ENCODE measurements around the gene ADGRG4.

Gene ADGRG4

GRCh38 chrX:136380010-136380769 lies 79.4 kb downstream of the ADGRG4 start:
- Mint-ChIP-seq H3K9me3 (no peaks in the 10 kb centered on the region), H3K27ac (no peak overlapping the region), H3K27me3 (no peaks in the 10 kb centered on the region), H3K4me3 (no peak overlapping the region), H3K4me1 (ENCODE audit: low read depth) (peaks cover 7% of the 10 kb centered on the region), H3K36me3 (ENCODE audit: low read depth) (no peaks in the 10 kb centered on the region)
- intact Hi-C loops (cut with micrococcal nuclease) = no loop called here

- intact Hi-C loops (cut with micrococcal nuclease) = no loop called here
- H3K27me3 Mint-ChIP-seq = no peaks in the 10 kb centered on the region
- no peaks in the 10 kb centered on the region for H3K36me3 Mint-ChIP-seq (ENCODE audit: low read depth)
- peaks cover 11% of the 10 kb centered on the region for H3K4me1 Mint-ChIP-seq (ENCODE audit: low read depth)
- H3K9me3 Mint-ChIP-seq = no peaks in the 10 kb centered on the region
- H3K27ac Mint-ChIP-seq = no peak overlapping the region
- no peak overlapping the region for H3K4me3 Mint-ChIP-seq
Measured at GRCh38 chrX:136386173-136386572, 85.4 kb downstream of the ADGRG4 start.

- Mint-ChIP-seq H3K27me3 (no peaks in the 10 kb centered on the region), H3K4me3 (no peak overlapping the region)
Measured at GRCh38 chrX:136386826-136387225, 86.1 kb downstream of the ADGRG4 start.

GRCh38 chrX:136387951-136388502 lies 87.3 kb downstream of the ADGRG4 start:
- peaks cover 12% of the 10 kb centered on the region for H3K4me1 Mint-ChIP-seq (ENCODE audit: low read depth)
- H3K9me3 Mint-ChIP-seq = no peaks in the 10 kb centered on the region
- no peaks in the 10 kb centered on the region for H3K27me3 Mint-ChIP-seq
- intact Hi-C loops (cut with micrococcal nuclease) = no loop called here
- H3K27ac Mint-ChIP-seq = no peak overlapping the region
- no peak overlapping the region for H3K4me3 Mint-ChIP-seq
- no peaks in the 10 kb centered on the region for H3K36me3 Mint-ChIP-seq (ENCODE audit: low read depth)

More at GRCh38 chrX:136386826-136387225, 86.1 kb downstream of the ADGRG4 start:
- intact Hi-C loops (cut with micrococcal nuclease) = no loop called here
- no peaks in the 10 kb centered on the region for H3K9me3 Mint-ChIP-seq
- H3K4me1 Mint-ChIP-seq (ENCODE audit: low read depth) = peaks cover 12% of the 10 kb centered on the region
- H3K36me3 Mint-ChIP-seq (ENCODE audit: low read depth) = no peaks in the 10 kb centered on the region
- H3K27ac Mint-ChIP-seq = no peak overlapping the region

- Mint-ChIP-seq H3K4me1 (ENCODE audit: low read depth) (peaks cover 12% of the 10 kb centered on the region), H3K36me3 (ENCODE audit: low read depth) (no peaks in the 10 kb centered on the region), H3K27me3 (no peaks in the 10 kb centered on the region), H3K27ac (no peak overlapping the region), H3K4me3 (no peak overlapping the region), H3K9me3 (no peaks in the 10 kb centered on the region)
- intact Hi-C loops (cut with micrococcal nuclease) = no loop called here
Measured at GRCh38 chrX:136390921-136391320, 90.2 kb downstream of the ADGRG4 start.

- H3K4me3 Mint-ChIP-seq = no peak overlapping the region
- intact Hi-C loops (cut with micrococcal nuclease) = no loop called here
- no peaks in the 10 kb centered on the region for H3K9me3 Mint-ChIP-seq
- no peaks in the 10 kb centered on the region for H3K27me3 Mint-ChIP-seq
- no peak overlapping the region for H3K27ac Mint-ChIP-seq
- H3K36me3 Mint-ChIP-seq (ENCODE audit: low read depth) = no peaks in the 10 kb centered on the region
- H3K4me1 Mint-ChIP-seq (ENCODE audit: low read depth) = peaks cover 10% of the 10 kb centered on the region
Measured at GRCh38 chrX:136395271-136395670, 94.5 kb downstream of the ADGRG4 start.

- H3K4me3 Mint-ChIP-seq = no peak overlapping the region
- no peaks in the 10 kb centered on the region for H3K9me3 Mint-ChIP-seq
- no peak overlapping the region for H3K27ac Mint-ChIP-seq
- H3K36me3 Mint-ChIP-seq (ENCODE audit: low read depth) = no peaks in the 10 kb centered on the region
- no peaks in the 10 kb centered on the region for H3K4me1 Mint-ChIP-seq (ENCODE audit: low read depth)
- H3K27me3 Mint-ChIP-seq = no peaks in the 10 kb centered on the region
- intact Hi-C loops (cut with micrococcal nuclease) = no loop called here
Measured at GRCh38 chrX:136397001-136397400, 96.2 kb downstream of the ADGRG4 start.

- Mint-ChIP-seq H3K4me1 (ENCODE audit: low read depth) (no peaks in the 10 kb centered on the region), H3K9me3 (no peaks in the 10 kb centered on the region), H3K27me3 (no peaks in the 10 kb centered on the region), H3K4me3 (no peak overlapping the region), H3K36me3 (ENCODE audit: low read depth) (no peaks in the 10 kb centered on the region), H3K27ac (no peak overlapping the region)
- intact Hi-C loops (cut with micrococcal nuclease) = no loop called here
Measured at GRCh38 chrX:136405126-136405525, 104.4 kb downstream of the ADGRG4 start.

GRCh38 chrX:136417806-136418205 lies 117.0 kb downstream of the ADGRG4 start:
- Mint-ChIP-seq H3K36me3 (ENCODE audit: low read depth) (no peaks in the 10 kb centered on the region), H3K9me3 (no peaks in the 10 kb centered on the region), H3K27ac (no peak overlapping the region), H3K4me3 (no peak overlapping the region), H3K4me1 (ENCODE audit: low read depth) (peaks cover 5% of the 10 kb centered on the region), H3K27me3 (no peaks in the 10 kb centered on the region)
- intact Hi-C loops (cut with micrococcal nuclease) = no loop called here

GRCh38 chrX:136421338-136421737 lies 120.6 kb downstream of the ADGRG4 start:
- Mint-ChIP-seq H3K27me3 (no peaks in the 10 kb centered on the region), H3K4me1 (ENCODE audit: low read depth) (peaks cover 5% of the 10 kb centered on the region), H3K27ac (no peak overlapping the region), H3K4me3 (no peak overlapping the region), H3K9me3 (no peaks in the 10 kb centered on the region), H3K36me3 (ENCODE audit: low read depth) (no peaks in the 10 kb centered on the region)
- intact Hi-C loops (cut with micrococcal nuclease) = no loop called here

- H3K4me1 Mint-ChIP-seq (ENCODE audit: low read depth) = no peaks in the 10 kb centered on the region
- intact Hi-C loops (cut with micrococcal nuclease) = no loop called here
Measured at GRCh38 chrX:136423724-136424123, 123.0 kb downstream of the ADGRG4 start.

GRCh38 chrX:136425996-136426395 lies 125.2 kb downstream of the ADGRG4 start:
- Mint-ChIP-seq H3K27me3 (no peaks in the 10 kb centered on the region), H3K9me3 (no peaks in the 10 kb centered on the region), H3K36me3 (ENCODE audit: low read depth) (no peaks in the 10 kb centered on the region), H3K4me3 (no peak overlapping the region), H3K27ac (no peak overlapping the region), H3K4me1 (ENCODE audit: low read depth) (no peaks in the 10 kb centered on the region)
- intact Hi-C loops (cut with micrococcal nuclease) = no loop called here

More at GRCh38 chrX:136423724-136424123, 123.0 kb downstream of the ADGRG4 start:
- no peaks in the 10 kb centered on the region for H3K36me3 Mint-ChIP-seq (ENCODE audit: low read depth)
- H3K9me3 Mint-ChIP-seq = no peaks in the 10 kb centered on the region
- H3K4me3 Mint-ChIP-seq = no peak overlapping the region
- no peak overlapping the region for H3K27ac Mint-ChIP-seq
- no peaks in the 10 kb centered on the region for H3K27me3 Mint-ChIP-seq

- intact Hi-C loops (cut with micrococcal nuclease) = no loop called here
- no peak overlapping the region for H3K4me3 Mint-ChIP-seq
- H3K4me1 Mint-ChIP-seq (ENCODE audit: low read depth) = no peaks in the 10 kb centered on the region
- no peaks in the 10 kb centered on the region for H3K27me3 Mint-ChIP-seq
- no peaks in the 10 kb centered on the region for H3K9me3 Mint-ChIP-seq
- no peaks in the 10 kb centered on the region for H3K36me3 Mint-ChIP-seq (ENCODE audit: low read depth)
- H3K27ac Mint-ChIP-seq = no peak overlapping the region
Measured at GRCh38 chrX:136431625-136432024, 130.9 kb downstream of the ADGRG4 start.

GRCh38 chrX:136437774-136438173 lies 137.0 kb downstream of the ADGRG4 start:
- intact Hi-C loops (cut with micrococcal nuclease) = no loop called here
- Mint-ChIP-seq H3K36me3 (ENCODE audit: low read depth) (no peaks in the 10 kb centered on the region), H3K4me3 (no peak overlapping the region), H3K9me3 (no peaks in the 10 kb centered on the region), H3K4me1 (ENCODE audit: low read depth) (no peaks in the 10 kb centered on the region), H3K27ac (no peak overlapping the region), H3K27me3 (no peaks in the 10 kb centered on the region)

- Mint-ChIP-seq H3K36me3 (ENCODE audit: low read depth) (no peaks in the 10 kb centered on the region), H3K4me3 (no peak overlapping the region), H3K9me3 (no peaks in the 10 kb centered on the region), H3K27ac (no peak overlapping the region), H3K27me3 (no peaks in the 10 kb centered on the region), H3K4me1 (ENCODE audit: low read depth) (no peaks in the 10 kb centered on the region)
- intact Hi-C loops (cut with micrococcal nuclease) = no loop called here
Measured at GRCh38 chrX:136438192-136438591, 137.4 kb downstream of the ADGRG4 start.

All from dendritic cell treated with granulocyte-macrophage colony-stimulating factor and Interleukin-4, amounts not matched to agents 40 ng/mL and 50 ng/mL, for 4 days (primary cell).